Measurements from ENCODE around the gene TMEM225B.
"Not testable (repeated sequence)": the region's sequence is repeated elsewhere in the genome, so short reads cannot be mapped to it uniquely, and the experiment has no call there.

Gene TMEM225B

DNA sequence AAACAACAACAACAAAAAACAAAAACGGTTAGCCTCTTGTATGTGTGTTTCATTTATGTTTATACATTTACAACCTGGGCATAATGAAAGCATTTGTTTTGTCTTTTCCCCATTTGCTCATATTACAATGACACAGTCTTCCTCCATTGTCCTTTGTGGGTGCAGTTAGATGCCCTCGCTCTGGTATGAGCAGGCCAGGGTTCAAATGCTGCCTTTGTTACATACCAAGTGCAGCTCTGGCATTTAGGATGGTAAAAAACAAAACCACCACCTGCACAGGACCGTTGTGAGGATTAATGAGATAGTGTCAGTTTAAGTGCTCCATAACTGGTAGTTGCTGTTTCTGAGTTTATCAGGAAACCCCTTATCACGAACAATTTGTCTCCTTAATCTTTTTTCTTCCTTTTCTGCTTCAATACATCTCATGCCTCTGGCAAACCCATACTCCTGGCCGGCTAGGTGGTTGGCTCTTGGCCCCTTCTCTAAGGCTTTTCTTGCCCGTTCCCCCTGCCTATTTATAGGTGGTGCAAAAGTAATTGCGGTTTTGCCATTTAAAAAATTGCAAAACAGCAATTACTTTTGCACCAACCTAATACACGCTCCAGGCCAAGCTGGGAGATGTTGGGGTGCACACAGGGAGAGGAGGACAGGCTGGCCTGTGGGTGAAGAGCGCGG is 18.6 kb upstream of the TMEM225B start:
- DNase-seq (ENCODE audit: low spot score), result no peak

DNA sequence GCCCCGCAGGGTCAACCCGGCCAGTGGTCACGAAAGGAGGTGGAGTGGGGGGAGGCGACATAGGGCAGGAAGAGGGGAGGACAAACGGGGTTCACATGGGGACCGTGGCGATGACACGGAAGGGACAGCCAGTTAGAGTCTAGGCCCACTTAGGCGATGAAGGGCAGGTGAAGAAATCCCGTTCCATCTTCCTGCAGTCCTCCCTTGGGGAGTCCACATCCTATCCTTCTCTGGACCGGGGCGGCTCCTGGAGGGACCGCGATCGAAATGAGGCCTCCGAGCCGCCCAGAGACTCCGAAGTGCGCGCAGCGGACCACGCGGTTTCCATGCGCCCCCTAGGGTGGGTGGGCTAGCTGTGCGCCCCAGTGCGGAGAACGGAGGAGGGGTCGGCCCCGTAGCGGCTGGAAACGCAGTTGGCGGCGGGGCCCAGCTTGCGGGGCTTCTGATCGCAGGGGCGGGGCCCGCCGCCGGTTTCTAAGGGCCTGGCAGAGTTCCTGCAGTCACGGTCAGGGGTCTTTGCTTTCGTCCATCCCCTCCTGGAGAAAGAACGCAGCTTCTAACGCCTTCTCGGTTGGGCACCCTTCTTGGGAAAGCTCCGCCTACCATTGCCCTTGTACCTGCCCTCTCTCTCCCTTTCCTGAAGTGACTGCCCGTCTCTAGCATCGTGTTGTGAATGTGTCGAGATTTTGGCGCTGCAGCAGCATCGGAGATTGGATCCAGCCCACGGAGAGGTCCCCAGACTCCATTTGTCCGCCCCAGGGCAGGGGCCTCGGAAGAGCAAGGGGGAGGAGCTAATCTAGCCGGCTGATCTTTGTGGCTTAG is 17.9 kb upstream of the TMEM225B start:
- DNase-seq (ENCODE audit: low spot score), result no peak

DNA sequence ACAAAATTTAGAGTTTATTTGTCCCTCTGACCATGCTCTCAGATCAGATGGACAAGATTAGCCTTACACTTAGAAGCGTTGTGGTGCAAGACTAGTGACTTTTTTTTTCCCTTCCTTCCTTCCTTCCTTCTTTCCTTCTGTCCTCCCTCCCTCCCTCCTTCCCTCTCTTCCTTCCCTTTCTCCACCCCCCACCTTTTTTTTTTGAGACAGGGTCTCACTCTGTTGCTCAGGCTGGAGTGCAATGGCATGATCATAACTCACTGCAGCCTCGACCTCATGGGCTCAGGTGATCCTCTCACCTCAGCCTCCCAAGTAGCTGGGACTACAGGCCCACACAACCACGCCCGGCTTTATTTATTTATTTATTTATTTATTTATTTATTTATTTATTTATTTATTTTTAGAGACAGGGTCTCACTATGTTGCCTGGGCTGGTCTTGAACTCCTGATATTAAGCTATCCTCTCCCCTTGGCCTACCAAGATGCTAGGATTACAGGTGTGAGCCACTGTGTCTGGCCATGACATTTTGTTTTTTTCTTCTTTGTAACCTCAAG is 17.2 kb upstream of the TMEM225B start:
- not testable (repeated sequence) for DNase-seq (ENCODE audit: low spot score)

DNA sequence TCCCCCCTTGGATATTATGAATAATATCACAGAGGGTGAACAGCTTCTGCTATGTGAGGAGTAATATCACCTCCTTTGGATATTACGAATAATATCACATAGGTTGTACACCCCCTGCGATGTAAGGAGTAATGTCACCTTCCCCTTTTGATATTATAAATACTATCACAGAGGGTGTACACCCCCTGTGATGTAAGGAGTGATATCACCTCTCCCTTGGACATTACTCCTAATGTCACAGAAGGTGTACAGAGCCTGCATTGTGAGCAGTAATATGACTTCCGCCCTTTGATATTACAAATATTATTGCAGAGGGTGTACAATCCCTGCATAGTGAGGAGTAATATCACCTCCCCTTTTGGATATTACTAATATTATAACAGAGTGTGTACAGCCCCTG is 9.2 kb upstream of the TMEM225B start:
- no peak for DNase-seq (ENCODE audit: low spot score)

DNA sequence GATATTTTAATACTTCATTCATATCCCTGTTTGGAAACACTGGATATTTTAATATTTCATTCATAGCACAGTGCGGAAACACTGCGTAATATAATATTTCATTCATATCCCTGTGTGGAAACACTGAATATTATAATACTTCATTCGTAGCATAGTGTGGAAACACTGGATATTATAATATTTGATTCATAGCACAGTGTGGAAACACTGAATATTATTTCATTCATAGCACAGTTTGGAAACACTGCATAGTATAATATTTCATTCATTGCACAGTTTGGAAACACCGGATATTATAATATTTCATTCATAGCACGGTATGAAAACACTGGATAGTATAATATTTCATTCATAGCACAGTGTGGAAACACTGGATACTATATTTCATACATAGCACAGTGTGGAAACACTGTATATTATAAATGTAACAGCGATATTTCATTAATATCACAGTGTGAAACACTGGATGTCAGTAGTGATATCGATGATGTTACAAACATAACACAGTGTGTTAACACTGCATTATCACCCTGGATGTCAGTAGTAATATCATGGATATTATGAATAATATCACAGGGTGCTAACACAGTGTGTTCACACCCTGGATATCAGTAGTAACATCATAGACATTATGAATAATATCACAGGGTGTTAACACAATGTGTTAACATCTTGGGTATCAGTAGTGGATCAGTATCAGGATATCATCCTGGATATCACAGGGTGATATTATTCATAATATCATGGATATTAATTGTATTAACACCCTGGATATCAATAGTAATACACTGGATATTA is 2.9 kb upstream of the TMEM225B start:
- no peak for DNase-seq (ENCODE audit: low spot score)

DNA sequence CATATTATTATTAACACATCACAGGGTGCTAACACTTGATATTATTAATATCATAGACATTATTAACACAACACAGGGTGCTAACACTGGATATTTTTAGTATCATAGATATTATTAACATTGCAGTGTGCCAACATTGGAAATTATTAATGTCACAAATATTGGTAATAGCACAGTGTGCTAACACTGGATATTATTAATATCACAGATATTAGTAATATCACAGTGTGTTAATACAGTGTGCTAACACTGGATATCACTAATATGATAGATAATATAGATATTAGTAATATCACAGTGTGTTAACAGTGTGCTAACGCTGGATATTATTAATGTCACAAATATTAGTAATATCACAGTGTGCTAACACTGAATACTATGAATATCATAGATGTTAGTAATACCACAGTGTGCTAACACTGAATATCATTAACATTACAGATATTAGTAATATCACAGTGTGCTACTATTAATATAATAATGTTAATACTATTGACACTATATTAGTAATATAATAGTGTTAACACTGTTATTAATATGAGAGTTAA is 1.6 kb upstream of the TMEM225B start:
- DNase-seq (ENCODE audit: low spot score), result no peak

DNA sequence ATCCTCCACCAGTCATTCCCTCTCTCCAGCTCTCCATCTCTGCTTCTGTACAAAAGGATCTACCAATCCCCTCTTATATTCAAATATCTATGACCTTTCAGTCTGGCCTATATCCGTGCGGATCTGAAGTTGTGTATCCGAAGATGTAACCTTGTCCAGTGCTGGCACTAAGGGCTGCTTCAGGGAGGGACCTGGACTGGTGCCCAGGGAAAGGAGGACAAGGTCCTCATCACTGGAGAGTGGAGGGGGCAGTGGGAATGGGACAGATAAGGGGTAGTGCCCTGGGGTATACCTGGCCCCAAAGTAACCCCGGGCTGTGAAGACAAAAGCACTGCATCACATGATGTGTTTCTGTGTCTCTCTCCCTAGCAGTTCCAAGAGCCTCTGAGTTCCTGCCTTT is 1.8 kb downstream of the TMEM225B start:
- no peak for DNase-seq (ENCODE audit: low spot score)

DNA sequence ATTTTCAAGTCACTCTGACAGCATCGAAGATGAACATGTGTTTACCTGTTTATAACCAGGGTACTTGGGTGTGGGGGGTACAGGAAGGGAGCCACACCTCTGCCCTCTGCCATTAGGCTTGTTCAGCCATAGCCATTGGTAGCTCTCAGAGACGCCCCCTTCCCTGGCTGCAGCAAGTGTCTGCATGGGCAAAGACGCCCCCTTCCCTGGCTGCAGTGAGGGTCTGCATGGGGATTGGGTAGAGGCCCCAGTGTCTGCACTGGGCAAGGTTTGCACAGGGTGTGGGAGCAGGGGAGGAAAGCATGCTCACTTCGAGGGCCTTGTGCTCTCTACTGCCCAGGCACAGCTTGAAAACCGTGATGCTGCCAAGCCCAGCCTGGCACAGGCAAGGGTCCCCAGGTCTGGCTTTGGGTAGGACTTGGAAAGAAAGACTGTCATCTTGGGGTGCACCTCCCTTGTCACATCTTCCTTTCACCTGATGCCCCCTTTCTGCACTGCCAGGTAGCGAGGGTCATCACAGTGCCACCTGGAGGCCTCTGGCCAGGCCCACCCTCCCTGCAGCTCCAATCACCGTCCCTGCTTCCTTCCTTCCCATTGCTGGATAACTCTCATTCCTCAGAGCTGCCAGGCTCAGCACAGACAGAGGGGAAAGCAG is 3.7 kb downstream of the TMEM225B start:
- no peak for DNase-seq (ENCODE audit: low spot score)

DNA sequence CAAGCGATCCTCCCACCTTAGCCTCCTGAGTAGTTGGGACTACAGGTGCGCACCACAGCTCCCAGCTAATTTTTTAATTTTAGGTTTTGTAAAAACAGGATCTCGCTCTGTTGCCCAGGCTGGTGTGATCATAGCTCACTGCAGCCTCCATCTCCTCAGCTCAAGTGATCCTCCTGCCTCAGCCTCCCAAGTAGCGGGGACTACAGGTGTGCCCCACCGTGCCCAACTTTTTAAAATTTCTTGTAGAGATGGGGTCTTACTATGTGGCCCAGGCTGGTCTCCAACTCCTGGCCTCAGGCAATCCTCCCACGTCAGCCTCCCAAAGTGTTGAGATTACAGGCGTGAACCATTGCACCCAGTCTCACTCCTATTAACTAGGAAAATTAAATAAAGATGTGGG is 7.5 kb downstream of the TMEM225B start:
- DNase-seq (ENCODE audit: low spot score), result no peak

DNA sequence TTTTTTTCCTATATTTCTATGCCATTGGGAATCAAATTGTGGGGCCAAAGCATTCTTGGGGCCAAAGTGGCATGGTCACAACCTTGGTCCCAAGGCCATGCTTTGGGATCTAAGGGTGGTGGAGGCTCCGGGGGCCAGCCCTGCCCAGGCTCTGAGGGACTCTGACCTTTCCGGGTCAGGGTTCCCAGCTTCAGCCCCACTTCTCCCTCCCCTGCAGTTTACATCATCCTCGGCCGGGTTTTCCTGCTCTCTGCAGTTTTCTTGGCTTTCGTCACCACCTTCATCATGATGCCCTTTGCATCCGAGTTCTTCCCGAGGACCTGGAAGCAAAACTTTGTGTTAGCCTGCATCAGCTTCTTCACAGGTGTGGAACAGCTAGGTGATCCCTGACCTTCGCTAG is 8.5 kb downstream of the TMEM225B start:
- DNase-seq (ENCODE audit: low spot score), result no peak

DNA sequence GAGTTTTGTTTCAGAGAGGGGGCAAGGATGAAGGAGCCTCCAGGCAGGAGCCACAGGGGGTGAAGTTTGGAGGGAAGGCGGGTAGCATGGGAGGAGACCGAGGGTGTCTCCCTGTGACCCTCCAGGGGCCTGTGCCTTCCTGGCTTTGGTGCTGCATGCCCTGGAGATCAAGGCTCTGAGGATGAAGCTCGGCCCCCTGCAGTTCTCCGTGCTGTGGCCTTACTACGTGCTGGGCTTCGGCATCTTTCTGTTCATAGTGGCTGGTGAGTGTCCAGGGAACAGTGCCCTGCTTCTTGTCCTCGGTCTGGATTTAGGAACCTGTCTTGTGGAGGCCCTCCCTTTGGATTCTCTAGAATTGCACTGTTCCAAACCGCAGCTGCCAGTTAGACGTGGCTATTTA is 9.5 kb downstream of the TMEM225B start:
- DNase-seq (ENCODE audit: low spot score), result no peak

DNA sequence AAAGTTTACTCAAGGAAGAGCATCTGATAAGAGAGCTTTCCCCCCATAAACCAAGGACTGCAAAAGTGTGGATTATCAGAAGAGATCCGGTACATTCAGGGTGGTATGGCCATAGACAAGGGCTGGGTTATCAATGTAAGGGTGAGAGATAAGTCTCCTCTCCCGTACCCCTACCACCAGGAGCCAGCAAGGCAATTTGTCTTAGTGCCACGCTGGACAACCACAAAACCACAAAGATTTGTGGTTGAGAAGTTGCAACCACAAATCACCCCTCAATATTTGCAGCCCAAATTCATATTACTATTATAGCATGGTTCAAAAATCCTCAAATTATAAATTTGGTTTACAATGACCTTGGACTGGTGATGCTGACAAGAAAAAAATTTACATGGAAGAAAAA is 16.4 kb downstream of the TMEM225B start:
- no peak for DNase-seq (ENCODE audit: low spot score)

DNA sequence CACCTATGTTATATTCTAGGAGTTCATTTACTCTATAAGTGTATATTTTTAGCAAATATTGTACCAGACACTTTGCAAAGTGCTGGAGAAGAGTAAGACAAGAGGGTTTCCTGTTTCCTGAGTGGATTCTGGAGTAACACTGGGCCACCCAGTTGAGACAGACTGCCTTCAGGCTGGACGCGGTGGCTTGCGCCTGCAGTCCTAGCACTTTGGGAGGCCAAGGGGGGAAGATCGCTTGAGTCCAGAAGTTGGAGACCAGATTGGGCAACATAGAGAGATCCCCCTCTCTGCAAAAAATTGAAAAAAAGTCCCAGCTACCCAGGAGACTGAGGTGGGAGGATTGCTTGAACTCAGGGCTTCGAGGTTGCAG is 17.9 kb downstream of the TMEM225B start:
- no peak for DNase-seq (ENCODE audit: low spot score)

DNA sequence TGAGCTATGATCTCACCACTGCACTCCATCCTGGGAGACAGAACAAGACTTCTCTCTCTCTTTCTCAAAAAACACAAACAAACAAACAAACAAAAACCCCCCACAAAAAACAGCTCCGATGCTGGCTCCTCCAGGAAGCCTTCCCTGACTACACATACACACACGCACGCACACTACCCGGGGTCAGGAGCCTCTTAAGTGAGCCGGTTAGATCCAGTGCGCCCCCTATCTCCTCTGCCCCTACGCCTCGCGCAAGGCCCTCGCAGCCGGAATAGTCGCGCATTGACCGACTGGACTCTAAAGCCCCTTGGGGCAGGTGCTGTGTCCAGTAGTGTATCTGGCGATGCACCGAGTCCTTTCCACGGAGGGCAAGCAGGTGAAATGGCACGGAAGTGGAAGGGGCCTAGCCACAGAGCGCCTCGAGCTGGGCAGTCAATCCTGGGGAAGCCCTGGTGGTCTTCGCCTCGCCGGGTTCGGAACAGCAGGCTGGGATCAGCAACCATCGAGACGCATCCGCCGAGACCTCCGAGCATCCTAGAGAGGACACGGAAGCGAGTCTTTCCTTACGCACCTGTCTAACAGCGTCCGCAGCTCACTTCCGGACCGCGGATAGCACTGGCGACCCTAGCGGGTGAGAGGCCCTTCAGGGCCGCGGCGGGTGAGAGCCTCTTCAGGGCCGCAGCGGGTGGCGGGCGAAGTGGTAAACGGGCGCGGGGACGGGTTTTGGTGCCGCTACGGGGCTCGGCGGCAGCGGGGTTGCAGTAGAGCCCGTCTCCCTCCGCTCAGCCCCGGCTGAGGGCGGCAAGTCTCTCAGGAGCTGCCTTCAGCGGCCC is 18.5 kb downstream of the TMEM225B start, which contains the start of gene ZSCAN25:
Gene ZSCAN25, plus strand, starts transcription at position 588 of the 833 bp plus-strand sequence. CDS start 2,661 bp downstream, outside the sequence.
- peak; percentile 95 for DNase-seq (ENCODE audit: low spot score)

DNA sequence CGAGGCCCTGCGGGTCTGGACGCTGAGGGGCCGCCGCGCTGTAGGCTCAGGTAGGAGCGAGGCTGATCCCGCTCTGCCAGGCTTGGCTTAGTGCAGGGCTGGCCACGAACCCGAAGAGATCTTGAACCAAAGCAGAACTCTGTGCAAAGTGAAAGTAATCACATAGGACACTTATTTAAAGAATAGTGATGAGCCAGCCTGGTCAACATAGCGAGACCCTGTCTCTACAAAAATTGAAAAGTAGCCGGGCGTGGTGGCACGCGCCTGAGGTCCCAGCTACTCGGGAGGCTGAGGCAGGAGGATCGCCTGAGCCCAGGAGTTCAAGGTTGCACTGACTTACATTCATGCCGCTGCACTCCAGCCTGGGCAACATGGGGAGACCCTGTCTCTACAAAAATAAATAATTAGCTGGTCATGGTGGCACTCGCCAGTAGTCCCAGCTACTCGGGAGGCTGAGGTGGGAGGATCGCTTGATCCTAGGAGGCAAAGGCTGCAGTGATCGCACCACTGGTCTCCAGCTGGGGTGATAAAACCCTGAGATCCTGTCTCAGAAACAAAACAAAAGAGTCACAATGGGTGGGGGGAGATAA is 19.2 kb downstream of the TMEM225B start:
- DNase-seq (ENCODE audit: low spot score), result no peak

DNA sequence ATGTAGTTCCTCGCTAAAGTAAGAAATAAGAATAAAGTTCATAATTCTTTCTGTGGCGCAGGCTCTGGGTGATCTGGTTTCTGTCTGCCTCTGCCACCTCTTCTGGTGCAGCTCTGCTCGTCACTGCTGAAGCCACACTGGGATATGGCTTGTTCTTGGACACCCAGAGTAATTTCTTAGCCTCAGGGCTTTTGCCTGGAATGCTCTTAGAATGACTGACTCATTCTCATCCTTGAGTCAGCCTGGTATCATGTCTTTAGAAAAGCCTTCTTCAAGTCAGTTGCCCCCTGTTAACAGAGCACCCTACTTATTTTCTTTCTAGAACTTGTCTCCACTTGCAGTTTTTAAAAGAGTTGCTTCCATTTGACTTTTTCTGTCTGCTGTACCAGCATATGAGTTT is 20.7 kb downstream of the TMEM225B start:
- DNase-seq (ENCODE audit: low spot score), result no peak

DNA sequence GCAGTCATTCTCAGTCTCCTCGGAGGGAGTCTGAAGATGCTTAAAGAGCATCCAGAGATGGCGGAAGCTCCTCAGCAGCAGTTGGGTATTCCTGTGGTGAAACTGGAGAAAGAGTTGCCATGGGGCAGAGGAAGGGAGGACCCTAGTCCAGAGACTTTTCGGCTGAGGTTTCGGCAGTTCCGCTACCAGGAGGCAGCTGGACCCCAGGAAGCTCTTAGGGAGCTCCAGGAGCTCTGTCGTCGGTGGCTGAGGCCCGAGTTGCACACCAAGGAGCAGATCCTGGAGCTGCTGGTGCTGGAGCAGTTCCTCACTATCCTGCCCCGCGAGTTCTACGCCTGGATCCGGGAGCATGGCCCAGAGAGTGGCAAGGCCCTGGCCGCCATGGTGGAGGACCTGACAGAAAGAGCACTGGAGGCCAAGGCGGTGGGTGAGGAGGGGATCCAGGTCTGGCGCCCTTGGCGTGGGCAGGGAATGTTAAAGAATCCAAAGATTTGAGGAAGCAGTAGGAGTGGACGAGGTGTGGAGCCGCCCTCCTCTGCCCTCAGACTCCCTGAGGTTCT is 21.6 kb downstream of the TMEM225B start:
- no peak for DNase-seq (ENCODE audit: low spot score)

DNA sequence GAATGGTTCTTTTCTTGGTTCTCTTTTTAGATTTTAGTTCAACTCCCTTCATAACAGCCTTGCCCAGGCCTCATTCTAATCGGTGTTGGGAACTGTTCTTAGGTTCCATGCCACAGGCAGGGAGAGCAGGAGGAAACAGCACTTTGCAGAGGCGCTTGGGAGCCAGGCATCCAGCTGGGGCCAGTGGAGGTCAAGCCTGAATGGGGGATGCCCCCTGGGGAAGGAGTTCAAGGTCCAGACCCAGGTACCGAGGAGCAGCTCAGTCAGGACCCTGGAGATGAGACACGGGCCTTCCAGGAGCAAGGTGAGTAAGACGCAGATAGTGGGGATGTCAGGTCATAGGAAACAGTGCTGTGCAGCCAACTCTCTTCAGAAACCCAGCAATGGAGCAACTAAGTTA is 23.2 kb downstream of the TMEM225B start:
- DNase-seq (ENCODE audit: low spot score), result no peak

DNA sequence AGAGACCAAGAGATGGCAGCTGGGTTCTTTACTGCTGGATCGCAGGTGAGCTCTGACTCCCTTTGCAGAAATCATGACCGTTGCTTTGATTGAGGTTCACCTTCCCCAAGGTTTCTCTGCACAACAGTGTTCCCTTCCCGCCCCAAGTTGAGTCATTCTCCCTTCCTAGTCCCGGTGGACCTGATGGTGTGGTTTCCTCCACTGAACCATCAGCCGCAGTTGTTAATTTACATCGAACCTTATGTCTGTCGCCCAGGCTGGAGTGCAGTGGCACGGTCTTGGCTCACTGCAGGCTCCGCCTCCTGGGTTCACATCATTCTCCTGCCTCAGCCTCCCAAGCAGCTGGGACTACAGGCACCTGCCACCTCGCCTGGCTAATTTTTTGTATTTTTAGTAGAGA is 24.5 kb downstream of the TMEM225B start:
- DNase-seq (ENCODE audit: low spot score), result no peak

DNA sequence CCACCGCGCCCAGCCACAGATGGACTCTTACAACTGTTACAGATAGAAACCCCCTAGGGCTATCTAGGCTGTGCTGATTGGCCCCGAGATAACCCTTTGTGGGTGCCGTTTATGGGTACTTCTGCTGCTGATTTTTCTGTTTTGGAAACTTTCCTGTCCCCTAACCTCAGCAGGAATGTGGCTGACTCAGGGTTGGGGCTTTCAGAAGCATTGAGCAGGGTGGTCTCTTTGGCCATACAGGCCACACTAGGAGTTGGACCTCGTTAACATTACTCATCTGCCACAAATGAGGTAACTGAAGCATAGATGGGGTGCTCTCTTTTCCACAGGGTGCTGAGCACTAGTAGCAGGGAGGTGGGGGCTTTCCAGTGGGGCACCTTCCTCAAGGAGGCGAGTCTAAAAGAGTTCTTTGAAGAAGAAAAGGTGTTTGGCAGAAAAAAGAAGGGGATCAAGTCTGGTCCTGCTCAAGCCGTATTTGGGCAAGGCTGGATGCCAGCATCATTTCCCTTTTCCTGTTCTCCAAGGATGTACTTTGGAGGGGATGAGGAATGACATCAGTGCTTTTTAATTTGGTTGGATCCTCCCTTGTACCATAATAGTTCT is 25.1 kb downstream of the TMEM225B start:
- no peak for DNase-seq (ENCODE audit: low spot score)
